ENCODE measurements around the gene GUCA1A. TPM values are rescaled to one million over a fixed set of nuclear protein-coding genes. Genes with fewer than 3 reads are reported as not detected.

The GUCA1A gene
- total RNA-seq, 1 donor from 2014 or later, result 0.21 TPM

- intact Hi-C loops (cut with DNase I), result no loop called here
- no peak for DNase-seq (ENCODE audit: low spot score in 2 of 2)
- Histone ChIP-seq H3K9me3 (no peaks in the 10 kb centered on the region), H3K4me1 (peaks cover 3 to 4% of the 10 kb centered on the region in 2 donors), H3K4me3 (no peak overlapping the region), H3K36me3 (no peaks in the 10 kb centered on the region), H3K27me3 (no peaks in the 10 kb centered on the region), H3K27ac (no peak overlapping the region)
- TF ChIP-seq CTCF (IDR thresholded peaks at IDR 0.05), result no peak
Measured at GRCh38 chr6:42220807-42221206, 47.6 kb downstream of the GUCA1A start.

GRCh38 chr6:42221546-42221945 lies 48.4 kb downstream of the GUCA1A start:
- Histone ChIP-seq H3K27ac (no peak overlapping the region), H3K27me3 (no peaks in the 10 kb centered on the region), H3K9me3 (no peaks in the 10 kb centered on the region), H3K4me1 (peaks cover 2% of the 10 kb centered on the region in 2 donors), H3K36me3 (no peaks in the 10 kb centered on the region), H3K4me3 (no peak overlapping the region)
- no peak for TF ChIP-seq CTCF (IDR thresholded peaks at IDR 0.05)
- no peak for DNase-seq (ENCODE audit: low spot score in 2 of 2)
- intact Hi-C loops (cut with DNase I), result no loop called here

- Histone ChIP-seq H3K4me3 (no peak overlapping the region), H3K27me3 (no peaks in the 10 kb centered on the region), H3K27ac (no peak overlapping the region), H3K36me3 (no peaks in the 10 kb centered on the region), H3K4me1 (no peaks in the 10 kb centered on the region), H3K9me3 (no peaks in the 10 kb centered on the region)
- intact Hi-C loops (cut with DNase I), result no loop called here
- DNase-seq (ENCODE audit: low spot score in 2 of 2), result no peak
- no peak for TF ChIP-seq CTCF (IDR thresholded peaks at IDR 0.05)
Measured at GRCh38 chr6:42222448-42222847, 49.3 kb downstream of the GUCA1A start.

- intact Hi-C loops (cut with DNase I), result no loop called here
- Histone ChIP-seq H3K9me3 (no peaks in the 10 kb centered on the region), H3K27me3 (no peaks in the 10 kb centered on the region), H3K4me3 (no peak overlapping the region), H3K4me1 (no peaks in the 10 kb centered on the region), H3K36me3 (peaks cover 0 to 8% of the 10 kb centered on the region in 2 donors), H3K27ac (no peak overlapping the region)
- no peak for DNase-seq (ENCODE audit: low spot score in 2 of 2)
- no peak for TF ChIP-seq CTCF (IDR thresholded peaks at IDR 0.05)
Measured at GRCh38 chr6:42224222-42225028, 51.3 kb downstream of the GUCA1A start.

GRCh38 chr6:42225029-42225339 lies 51.8 kb downstream of the GUCA1A start:
- no peak overlapping the region for H3K27ac ChIP-seq
- no peaks in the 10 kb centered on the region for H3K27me3 ChIP-seq
- TF ChIP-seq CTCF (IDR thresholded peaks at IDR 0.05), result no peak
- H3K4me1 ChIP-seq, result no peaks in the 10 kb centered on the region
- H3K36me3 ChIP-seq, result peaks cover 0 to 8% of the 10 kb centered on the region in 2 donors
- no peaks in the 10 kb centered on the region for H3K9me3 ChIP-seq
- no peak for DNase-seq (ENCODE audit: low spot score in 2 of 2)
- H3K4me3 ChIP-seq, result no peak overlapping the region
- intact Hi-C loops (cut with DNase I), result no loop called here
